Vagina (tissue), 2 donors: ENCODE results near the gene TBC1D22A. TPM values are rescaled to one million over a fixed set of nuclear protein-coding genes. Genes with fewer than 3 reads are reported as not detected.

Experiments
- DNase-seq, 2 donors: peaks; one replicate each; pipeline ENCODE4 v3.0.0-alpha.2; 2017; ENCODE audit errors: extremely low spot score in 2 of 2
- H3K27ac ChIP-seq: fragments of 200-600 bp; sonication (generic); one replicate; pipeline ENCODE4 v1.5.1; 2019
- H3K27me3 ChIP-seq: fragments of 200-600 bp; sonication (generic); one replicate; pipeline ENCODE4 v1.5.1; 2019
- H3K36me3 ChIP-seq, 2 donors: fragments of 200-600 bp; sonication (generic); one replicate each; pipeline ENCODE4 v1.5.1; 2017 to 2019
- H3K4me1 ChIP-seq: fragments of 200-600 bp; sonication (generic); one replicate; pipeline ENCODE4 v1.5.1; 2019
- H3K4me3 ChIP-seq, 2 donors: fragments of 200-600 bp; sonication (generic); 1 replicate in 1 of 2; 2 replicates in 1 of 2; pipeline ENCODE4 v1.5.1; 2016 to 2019
- H3K9me3 ChIP-seq: fragments of 200-600 bp; sonication (generic); one replicate; pipeline ENCODE4 v1.5.1; 2019
- CTCF ChIP-seq, 3 experiments: fragments of 450-650 bp in 2 of 3; fragments of 200-600 bp in 1 of 3; sonication (generic) in 1 of 3; IDR thresholded peaks; one replicate each; pipeline ENCODE4 v1.5.1; 2017 to 2019; ENCODE audit warnings: antibody characterized with exemption in 3 of 3, mild to moderate bottlenecking in 2 of 3, moderate library complexity in 2 of 3
- POLR2A ChIP-seq, 2 donors: fragments of 450-650 bp; IDR thresholded peaks; one replicate each; pipeline ENCODE4 v1.6.1; 2017; ENCODE audit warnings: antibody characterized with exemption in 2 of 2, mild to moderate bottlenecking in 2 of 2, moderate library complexity in 2 of 2
- POLR2AphosphoS5 ChIP-seq, 2 donors: sonication (generic); formaldehyde crosslinking; IDR thresholded peaks; one replicate each; pipeline ENCODE4 v1.9.0; 2017; ENCODE audit warnings: antibody characterized with exemption in 2 of 2, mild to moderate bottlenecking in 2 of 2, low read depth in 1 of 2; ENCODE audit not compliant: insufficient read depth in 1 of 2
- intact Hi-C: fragments of 100-400 bp; cut with DNase I; formaldehyde crosslinking; loops from one replicate; pipeline ENCODE4 v1.15.1; 2023
- total RNA-seq: library from RNA; depleted of rRNA; stranded (reverse); fragments of >200 nt; gene quantifications from one replicate; pipeline ENCODE4 v1.2.3, GENCODE V29; 2016

TBC1D22A gene
- total RNA-seq, 1 donor from 2014 or later, result 38.3 TPM

- H3K27me3 ChIP-seq, result no peaks in the 10 kb centered on the region
- no peaks in the 10 kb centered on the region for H3K4me1 ChIP-seq
- DNase-seq, result no peak
- no peak overlapping the region for H3K27ac ChIP-seq
- H3K9me3 ChIP-seq, result no peaks in the 10 kb centered on the region
- no peaks in the 10 kb centered on the region for H3K36me3 ChIP-seq
- TF ChIP-seq POLR2A (IDR thresholded peaks at IDR 0.05) (no peak), CTCF (IDR thresholded peaks at IDR 0.05) (no peak), POLR2AphosphoS5 (IDR thresholded peaks at IDR 0.05; ENCODE audit: insufficient read depth in 1 of 2, low read depth in 1 of 2) (no peak)
- intact Hi-C loops, result no loop called here
- no peak overlapping the region for H3K4me3 ChIP-seq
Measured at GRCh38 chr22:47175151-47176025, 412.9 kb downstream of the TBC1D22A start.

GRCh38 chr22:47176026-47176389 lies 413.6 kb downstream of the TBC1D22A start:
- intact Hi-C loops, result no loop called here
- Histone ChIP-seq H3K9me3 (no peaks in the 10 kb centered on the region), H3K27ac (no peak overlapping the region), H3K36me3 (no peaks in the 10 kb centered on the region), H3K4me3 (no peak overlapping the region), H3K27me3 (no peaks in the 10 kb centered on the region), H3K4me1 (no peaks in the 10 kb centered on the region)
- no peak for TF ChIP-seq CTCF (IDR thresholded peaks at IDR 0.05)
- no peak for TF ChIP-seq POLR2A (IDR thresholded peaks at IDR 0.05)
- TF ChIP-seq POLR2AphosphoS5 (IDR thresholded peaks at IDR 0.05; ENCODE audit: insufficient read depth in 1 of 2, low read depth in 1 of 2), result no peak
- no peak for DNase-seq

- no peaks in the 10 kb centered on the region for H3K4me1 ChIP-seq
- H3K9me3 ChIP-seq, result no peaks in the 10 kb centered on the region
- no peak for TF ChIP-seq POLR2A (IDR thresholded peaks at IDR 0.05)
- no peak for TF ChIP-seq CTCF (IDR thresholded peaks at IDR 0.05)
- no peaks in the 10 kb centered on the region for H3K36me3 ChIP-seq
- no peak overlapping the region for H3K27ac ChIP-seq
- H3K27me3 ChIP-seq, result no peaks in the 10 kb centered on the region
- H3K4me3 ChIP-seq, result no peak overlapping the region
- intact Hi-C loops, result no loop called here
- DNase-seq, result no peak
Measured at GRCh38 chr22:47176573-47177333, 414.3 kb downstream of the TBC1D22A start.

GRCh38 chr22:47177334-47177815 lies 414.9 kb downstream of the TBC1D22A start:
- Histone ChIP-seq H3K9me3 (no peaks in the 10 kb centered on the region), H3K27me3 (no peaks in the 10 kb centered on the region), H3K36me3 (no peaks in the 10 kb centered on the region), H3K4me1 (no peaks in the 10 kb centered on the region), H3K27ac (no peak overlapping the region), H3K4me3 (no peak overlapping the region)
- TF ChIP-seq CTCF (IDR thresholded peaks at IDR 0.05) (no peak), POLR2AphosphoS5 (IDR thresholded peaks at IDR 0.05; ENCODE audit: insufficient read depth in 1 of 2, low read depth in 1 of 2) (no peak), POLR2A (IDR thresholded peaks at IDR 0.05) (no peak)
- intact Hi-C loops, result no loop called here
- DNase-seq, result no peak
